IPS DF 6.9 (cell line): ENCODE measurements around the gene SIRPB2.

Experiments used
- DNase-seq: peaks from one replicate; pipeline ENCODE4 v3.0.0-alpha.2; 2013; ENCODE audit warnings: low read depth, low spot score
- H3K27ac ChIP-seq: one replicate; pipeline ENCODE4 v1.5.1; 2013; ENCODE audit warnings: low read length, control low read depth
- H3K27me3 ChIP-seq: 2 replicates; pipeline ENCODE4 v1.6.1; 2013; ENCODE audit warnings: mild to moderate bottlenecking, low read length; ENCODE audit not compliant: control insufficient read depth, insufficient read depth
- H3K36me3 ChIP-seq: 2 replicates; pipeline ENCODE4 v1.6.1; 2013; ENCODE audit warnings: low read length; ENCODE audit not compliant: control insufficient read depth, insufficient read depth
- H3K4me1 ChIP-seq: 2 replicates; pipeline ENCODE4 v1.6.1; 2013; ENCODE audit warnings: low read length; ENCODE audit not compliant: control insufficient read depth, insufficient read depth
- H3K4me3 ChIP-seq: 2 replicates; pipeline ENCODE4 v1.5.1; 2013; ENCODE audit warnings: mild to moderate bottlenecking, low read length
- H3K9me3 ChIP-seq: 2 replicates; pipeline ENCODE4 v1.6.1; 2013; ENCODE audit warnings: low read length, inconsistent platforms; ENCODE audit not compliant: control insufficient read depth, insufficient read depth
- WGBS: extraction: QIAGEN DNeasy Blood & Tissue Kit; methylation state at CpG from one replicate; pipeline ENCODE4 v1.1.7; 2013; ENCODE audit warnings: mixed read lengths, missing lambda C conversion rate; ENCODE audit not compliant: insufficient read length, insufficient coverage; 5-methylcytosine and 5-hydroxymethylcytosine counted together

Gene SIRPB2

DNA sequence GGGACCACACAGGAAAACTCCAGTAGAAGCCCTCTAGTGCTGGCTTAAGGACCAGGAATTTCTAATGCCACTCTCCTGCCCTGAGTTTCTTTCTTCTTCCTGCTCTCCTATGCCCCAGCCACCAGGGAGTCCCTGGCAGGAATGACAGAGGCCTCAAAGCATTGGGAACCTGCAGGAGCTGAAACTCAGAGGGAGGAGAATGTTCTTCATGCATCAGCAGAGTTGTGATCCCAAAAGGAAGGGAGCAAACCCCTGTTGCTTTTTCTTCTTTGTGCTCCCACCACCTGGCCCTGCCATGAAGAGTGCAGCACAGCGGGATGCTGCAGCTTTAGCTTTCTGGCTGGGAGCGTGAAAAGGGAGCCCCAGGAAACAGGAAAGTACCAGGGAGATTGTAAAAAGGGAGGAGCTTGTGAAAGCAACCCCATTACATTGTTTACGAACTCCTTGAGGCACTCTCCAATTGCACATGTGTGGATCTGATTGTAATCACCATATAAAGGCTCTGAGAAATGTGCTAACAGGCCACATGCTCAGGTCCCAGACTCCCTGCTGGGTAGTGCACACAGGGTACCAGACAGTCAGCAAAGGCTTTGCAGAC, 63.7 kb downstream of the SIRPB2 start:
- peak; percentile 55 for DNase-seq
- no peaks in the 10 kb centered on the region for H3K27me3 ChIP-seq
- peaks cover 5% of the 10 kb centered on the region for H3K4me1 ChIP-seq
- H3K27ac ChIP-seq, result peak overlapping the region; percentile 76
- no peaks in the 10 kb centered on the region for H3K9me3 ChIP-seq
- H3K36me3 ChIP-seq, result no peaks in the 10 kb centered on the region
- WGBS, result no CpG with 5 or more reads among the region's 3 CpGs
- H3K4me3 ChIP-seq, result no peak overlapping the region

- no CpG with 5 or more reads among the region's 4 CpGs for WGBS
- H3K36me3 ChIP-seq, result no peaks in the 10 kb centered on the region
- H3K27me3 ChIP-seq, result no peaks in the 10 kb centered on the region
- H3K9me3 ChIP-seq, result no peaks in the 10 kb centered on the region
- no peak overlapping the region for H3K4me3 ChIP-seq
- no peak overlapping the region for H3K27ac ChIP-seq
- no peak for DNase-seq
- H3K4me1 ChIP-seq, result peaks cover 5% of the 10 kb centered on the region
Measured at GRCh38 chr20:1426231-1426849, 64.9 kb downstream of the SIRPB2 start.
